Body of pancreas (tissue), 4 donors: Measurements from ENCODE around the gene THBS2. TPM values are rescaled to one million over a fixed set of nuclear protein-coding genes. Genes with fewer than 3 reads are reported as not detected.

Experiments used
- ATAC-seq: fragments of 150-250 bp; one replicate; pipeline ENCODE4 v1.9.1; 2016
- DNase-seq, 4 donors: peaks; one replicate each; pipeline ENCODE4 v3.0.0-alpha.2; 2019
- H3K27ac ChIP-seq, 4 donors: fragments of 200-600 bp; sonication (generic); 1 replicate in 3 of 4; 2 replicates in 1 of 4; pipeline versions ENCODE4 v1.5.1 to v1.6.1; 2016 to 2019; ENCODE audit warnings: mild to moderate bottlenecking in 1 of 4, mixed read lengths in 1 of 4, moderate library complexity in 1 of 4
- H3K27me3 ChIP-seq, 2 donors: fragments of 200-600 bp; sonication (generic); one replicate each; pipeline ENCODE4 v1.6.0; 2016; ENCODE audit warnings: mild to moderate bottlenecking in 1 of 2
- H3K36me3 ChIP-seq, 2 donors: fragments of 200-600 bp; sonication (generic); replicated peaks in 1 of 2; 2 replicates each; pipeline ENCODE4 v1.5.1; 2016; ENCODE audit warnings: low read depth in 2 of 2; ENCODE audit not compliant: insufficient read depth in 1 of 2
- H3K4me1 ChIP-seq: fragments of 200-600 bp; sonication (generic); one replicate; pipeline ENCODE4 v1.6.0; 2016
- H3K4me3 ChIP-seq, 2 donors: fragments of 200-600 bp; sonication (generic); 1 replicate in 1 of 2; 2 replicates in 1 of 2; pipeline ENCODE4 v1.5.1; 2016 to 2019
- H3K9me3 ChIP-seq, 3 donors: fragments of 200-600 bp; sonication (generic); 1 replicate in 2 of 3; 2 replicates in 1 of 3; pipeline ENCODE4 v1.5.1; 2016
- POLR2A ChIP-seq, 3 donors: fragments of 450-650 bp; IDR thresholded peaks; one replicate each; pipeline ENCODE4 v1.6.1; 2016; ENCODE audit warnings: antibody characterized with exemption in 3 of 3, mild to moderate bottlenecking in 2 of 3
- WGBS, 2 donors: methylation state at CpG; one replicate each; pipeline ENCODE4 v1.1.5; 2017; 5-methylcytosine and 5-hydroxymethylcytosine counted together
- intact Hi-C: fragments of 100-400 bp; cut with DNase I; formaldehyde crosslinking; loops from one replicate; pipeline ENCODE4 v1.15.1; 2023
- total RNA-seq, 2 donors: library from RNA; depleted of rRNA; stranded (reverse); fragments of >200 nt; gene quantifications; one replicate each; pipeline ENCODE4 v1.1.0, GENCODE V29; 2016
- TF ChIP-seq, protein P1 (sequence below), 7 experiments: fragments of 450-650 bp in 4 of 7; fragments of 200-600 bp in 3 of 7; sonication (generic) in 3 of 7; IDR thresholded peaks; one replicate each; pipeline ENCODE4 v1.5.1; 2016 to 2019; ENCODE audit warnings: antibody characterized with exemption in 7 of 7

The THBS2 gene
- total RNA-seq, 2 donors from 2014 or later = 8.9 to 9.6 TPM

DNA sequence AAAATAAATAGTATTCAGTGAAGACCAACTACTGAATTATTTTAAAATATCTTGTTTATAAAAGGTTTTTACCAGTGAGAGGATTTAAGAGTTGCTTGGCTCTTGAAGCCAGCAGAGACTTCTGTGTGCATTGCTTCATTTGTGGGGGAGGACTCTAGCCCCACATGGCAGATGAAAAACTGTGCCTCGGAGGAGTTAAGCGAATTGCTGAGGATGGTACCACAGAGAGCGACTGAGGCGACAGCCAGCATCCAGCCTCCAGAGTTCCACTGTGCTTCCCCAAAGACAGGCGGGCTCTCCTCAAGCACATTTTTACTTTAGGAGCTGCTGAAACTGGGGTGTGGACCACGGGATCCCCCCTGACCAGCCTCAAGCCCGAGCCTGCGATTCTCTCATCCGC lies 80.7 kb downstream of the THBS2 start:
- Histone ChIP-seq H3K4me3 (no peak overlapping the region), H3K27me3 (no peaks in the 10 kb centered on the region), H3K4me1 (no peaks in the 10 kb centered on the region), H3K36me3 (no peaks in the 10 kb centered on the region), H3K27ac (no peak overlapping the region), H3K9me3 (no peaks in the 10 kb centered on the region)
- no peak for TF ChIP-seq POLR2A (IDR thresholded peaks at IDR 0.05)
- TF ChIP-seq, protein P1, sequence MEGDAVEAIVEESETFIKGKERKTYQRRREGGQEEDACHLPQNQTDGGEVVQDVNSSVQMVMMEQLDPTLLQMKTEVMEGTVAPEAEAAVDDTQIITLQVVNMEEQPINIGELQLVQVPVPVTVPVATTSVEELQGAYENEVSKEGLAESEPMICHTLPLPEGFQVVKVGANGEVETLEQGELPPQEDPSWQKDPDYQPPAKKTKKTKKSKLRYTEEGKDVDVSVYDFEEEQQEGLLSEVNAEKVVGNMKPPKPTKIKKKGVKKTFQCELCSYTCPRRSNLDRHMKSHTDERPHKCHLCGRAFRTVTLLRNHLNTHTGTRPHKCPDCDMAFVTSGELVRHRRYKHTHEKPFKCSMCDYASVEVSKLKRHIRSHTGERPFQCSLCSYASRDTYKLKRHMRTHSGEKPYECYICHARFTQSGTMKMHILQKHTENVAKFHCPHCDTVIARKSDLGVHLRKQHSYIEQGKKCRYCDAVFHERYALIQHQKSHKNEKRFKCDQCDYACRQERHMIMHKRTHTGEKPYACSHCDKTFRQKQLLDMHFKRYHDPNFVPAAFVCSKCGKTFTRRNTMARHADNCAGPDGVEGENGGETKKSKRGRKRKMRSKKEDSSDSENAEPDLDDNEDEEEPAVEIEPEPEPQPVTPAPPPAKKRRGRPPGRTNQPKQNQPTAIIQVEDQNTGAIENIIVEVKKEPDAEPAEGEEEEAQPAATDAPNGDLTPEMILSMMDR (IDR thresholded peaks at IDR 0.05) = no peak
- intact Hi-C loops = no loop called here
- 74 to 77% methylated on average over 9 of the region's 9 CpGs for WGBS, 2 donors
- DNase-seq (no peak), ATAC-seq (no peak)

DNA sequence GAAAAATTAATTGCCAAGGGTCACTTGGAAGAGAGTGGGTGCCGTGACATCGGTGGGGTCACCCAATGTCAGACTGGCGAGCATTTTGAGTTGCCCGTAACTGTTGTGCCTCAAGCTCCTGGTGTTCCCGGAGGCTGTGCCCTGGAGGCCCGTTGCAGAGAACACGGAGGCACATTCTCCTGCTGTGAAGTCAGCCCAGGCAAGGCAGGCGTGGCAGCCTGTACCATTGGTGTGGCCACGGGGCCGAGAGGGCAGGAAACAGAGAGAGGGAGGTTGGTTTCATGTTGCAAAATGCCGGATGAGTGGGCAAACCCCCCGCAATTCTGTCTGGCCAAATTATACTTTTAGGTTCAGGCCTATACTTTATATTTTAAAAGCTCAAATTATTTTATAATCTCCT lies 81.2 kb downstream of the THBS2 start:
- no peak for TF ChIP-seq POLR2A (IDR thresholded peaks at IDR 0.05)
- TF ChIP-seq, protein P1 (IDR thresholded peaks at IDR 0.05) = no peak
- no peaks in the 10 kb centered on the region for H3K9me3 ChIP-seq
- no peak overlapping the region for H3K4me3 ChIP-seq
- H3K36me3 ChIP-seq = no peaks in the 10 kb centered on the region
- ATAC-seq (no peak), DNase-seq (no peak)
- H3K27ac ChIP-seq = no peak overlapping the region
- H3K27me3 ChIP-seq = no peaks in the 10 kb centered on the region
- no peaks in the 10 kb centered on the region for H3K4me1 ChIP-seq
- intact Hi-C loops = no loop called here
- WGBS, 2 donors = 44 to 69% methylated on average over 7 to 12 of the region's 12 CpGs

DNA sequence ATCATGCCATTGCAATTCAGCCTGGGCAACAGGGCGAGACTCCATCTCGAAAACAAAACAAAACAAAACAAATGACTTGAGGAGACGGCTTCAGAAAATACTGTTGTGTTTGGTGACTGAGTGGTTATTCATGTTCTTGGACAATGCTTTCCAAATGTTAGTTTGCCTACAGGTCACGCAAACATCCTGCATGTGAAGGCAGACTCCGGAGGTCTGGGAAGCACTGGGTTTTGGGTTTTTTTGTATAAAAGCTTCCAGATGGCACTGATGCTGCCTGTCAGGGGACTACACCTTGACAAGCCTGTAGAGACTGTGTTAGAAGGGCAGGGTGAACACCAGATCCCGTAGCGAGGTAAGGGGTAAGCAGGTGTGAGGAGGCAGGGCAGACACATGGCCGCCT lies 81.7 kb downstream of the THBS2 start:
- no peaks in the 10 kb centered on the region for H3K9me3 ChIP-seq

GRCh38 chr6:169171016-169171415 lies 82.6 kb downstream of the THBS2 start:
- TF ChIP-seq POLR2A (IDR thresholded peaks at IDR 0.05) = no peak
- TF ChIP-seq, protein P1 (IDR thresholded peaks at IDR 0.05) = no peak
- DNase-seq = no peak

More for the DNA sequence above, 81.7 kb downstream of the THBS2 start:
- WGBS, 2 donors = 70 to 73% methylated on average over 8 of the region's 8 CpGs
- Histone ChIP-seq H3K36me3 (no peaks in the 10 kb centered on the region), H3K27me3 (no peaks in the 10 kb centered on the region), H3K4me3 (no peak overlapping the region), H3K27ac (no peak overlapping the region), H3K4me1 (no peaks in the 10 kb centered on the region)
- TF ChIP-seq, protein P1 (IDR thresholded peaks at IDR 0.05) = no peak
- ATAC-seq = no peak
- intact Hi-C loops = no loop called here
- no peak for DNase-seq

GRCh38 chr6:169170583-169170955 lies 83.1 kb downstream of the THBS2 start:
- ATAC-seq = no peak
- Histone ChIP-seq H3K27me3 (no peaks in the 10 kb centered on the region), H3K36me3 (no peaks in the 10 kb centered on the region), H3K9me3 (no peaks in the 10 kb centered on the region), H3K4me3 (no peak overlapping the region), H3K27ac (no peak overlapping the region), H3K4me1 (no peaks in the 10 kb centered on the region)
- DNase-seq = no peak
- TF ChIP-seq, protein P1 (IDR thresholded peaks at IDR 0.05) = no peak
- TF ChIP-seq POLR2A (IDR thresholded peaks at IDR 0.05) = no peak
- intact Hi-C loops = no loop called here
- WGBS, 2 donors = 78 to 83% methylated on average over 11 of the region's 11 CpGs

More at GRCh38 chr6:169171016-169171415, 82.6 kb downstream of the THBS2 start:
- no peak overlapping the region for H3K4me3 ChIP-seq
- no peak for ATAC-seq
- H3K36me3 ChIP-seq = no peaks in the 10 kb centered on the region
- intact Hi-C loops = no loop called here
- H3K27ac ChIP-seq = no peak overlapping the region
- H3K4me1 ChIP-seq = no peaks in the 10 kb centered on the region
- H3K27me3 ChIP-seq = no peaks in the 10 kb centered on the region
- H3K9me3 ChIP-seq = no peaks in the 10 kb centered on the region
- 71 to 74% methylated on average over 15 to 16 of the region's 16 CpGs for WGBS, 2 donors
